ENCODE results near the gene MYRF.
A peak's percentile ranks its signal among the peaks of the same experiment; 100 is the strongest.

Gene MYRF

GRCh38 chr11:61743486-61744095 lies 8.8 kb upstream of the MYRF start:
- no peak overlapping the region for H3K4me3 ChIP-seq (ENCODE audit: low read depth, low read length)
- no peak for TF ChIP-seq CTCF (IDR thresholded peaks at IDR 0.05; ENCODE audit: low read depth, low read length)
- in situ Hi-C loops (cut with HindIII; ENCODE audit: low sequenced_read_pairs): no loop called here
- no peak for DNase-seq (ENCODE audit: low read depth, low spot score)

DNA sequence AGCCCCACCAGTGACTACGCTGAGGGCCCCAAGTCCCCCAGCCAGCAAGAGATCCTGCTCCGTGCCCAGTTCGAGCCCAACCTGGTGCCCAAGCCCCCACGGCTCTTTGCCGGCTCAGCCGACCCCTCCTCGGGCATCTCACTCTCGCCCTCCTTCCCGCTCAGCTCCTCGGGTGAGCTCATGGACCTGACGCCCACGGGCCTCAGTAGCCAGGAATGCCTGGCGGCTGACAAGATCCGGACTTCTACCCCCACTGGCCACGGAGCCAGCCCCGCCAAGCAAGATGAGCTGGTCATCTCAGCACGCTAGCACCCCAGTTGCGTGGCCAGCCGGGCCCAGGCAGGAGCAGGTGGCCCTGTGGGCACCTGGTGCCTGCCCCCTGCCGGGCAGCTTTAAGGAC lies 8.3 kb upstream of the MYRF start:
- no peak for TF ChIP-seq CTCF (IDR thresholded peaks at IDR 0.05; ENCODE audit: low read depth, low read length)
- DNase-seq (ENCODE audit: low read depth, low spot score): no peak
- in situ Hi-C loops (cut with HindIII; ENCODE audit: low sequenced_read_pairs): no loop called here
- no peak overlapping the region for H3K4me3 ChIP-seq (ENCODE audit: low read depth, low read length)

GRCh38 chr11:61744609-61745156 lies 7.8 kb upstream of the MYRF start:
- DNase-seq (ENCODE audit: low read depth, low spot score): no peak
- no peak overlapping the region for H3K4me3 ChIP-seq (ENCODE audit: low read depth, low read length)
- TF ChIP-seq CTCF (IDR thresholded peaks at IDR 0.05; ENCODE audit: low read depth, low read length): no peak
- in situ Hi-C loops (cut with HindIII; ENCODE audit: low sequenced_read_pairs): no loop called here

DNA sequence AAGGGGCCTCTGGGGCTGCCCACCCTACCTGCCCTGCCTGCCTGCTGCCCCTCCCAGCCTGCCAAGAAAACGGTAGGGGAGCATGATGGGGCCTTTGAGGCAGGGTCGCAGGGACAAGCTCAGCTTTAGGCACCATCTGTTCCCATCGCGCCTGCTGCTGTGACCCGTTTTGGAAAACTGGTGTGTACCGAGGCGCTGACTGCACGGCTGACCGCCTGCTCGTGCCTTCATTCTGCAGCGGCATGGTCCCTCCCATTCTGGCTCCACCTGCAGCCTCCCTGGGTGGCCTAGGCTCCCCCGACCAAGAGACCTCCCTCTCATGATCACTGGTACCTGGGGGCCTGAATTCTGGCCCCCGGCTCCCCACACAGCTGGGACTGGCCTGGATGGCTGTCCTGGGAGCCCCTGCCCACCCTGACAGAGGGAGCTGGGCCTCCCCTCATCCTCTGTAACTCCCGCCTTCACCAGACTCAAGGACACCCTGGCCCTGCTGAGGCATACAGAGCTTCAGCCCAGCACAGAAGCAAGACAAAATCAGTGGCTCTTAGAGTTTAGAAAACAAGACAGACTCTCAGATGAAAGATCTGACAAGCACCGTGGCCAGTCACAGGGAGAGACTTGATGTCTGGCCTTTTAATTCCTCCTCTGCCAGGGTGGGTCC lies 6.5 kb upstream of the MYRF start:
- in situ Hi-C loops (cut with HindIII; ENCODE audit: low sequenced_read_pairs): no loop called here
- no peak overlapping the region for H3K4me3 ChIP-seq (ENCODE audit: low read depth, low read length)
- TF ChIP-seq CTCF (IDR thresholded peaks at IDR 0.05; ENCODE audit: low read depth, low read length): no peak
- DNase-seq (ENCODE audit: low read depth, low spot score): no peak

DNA sequence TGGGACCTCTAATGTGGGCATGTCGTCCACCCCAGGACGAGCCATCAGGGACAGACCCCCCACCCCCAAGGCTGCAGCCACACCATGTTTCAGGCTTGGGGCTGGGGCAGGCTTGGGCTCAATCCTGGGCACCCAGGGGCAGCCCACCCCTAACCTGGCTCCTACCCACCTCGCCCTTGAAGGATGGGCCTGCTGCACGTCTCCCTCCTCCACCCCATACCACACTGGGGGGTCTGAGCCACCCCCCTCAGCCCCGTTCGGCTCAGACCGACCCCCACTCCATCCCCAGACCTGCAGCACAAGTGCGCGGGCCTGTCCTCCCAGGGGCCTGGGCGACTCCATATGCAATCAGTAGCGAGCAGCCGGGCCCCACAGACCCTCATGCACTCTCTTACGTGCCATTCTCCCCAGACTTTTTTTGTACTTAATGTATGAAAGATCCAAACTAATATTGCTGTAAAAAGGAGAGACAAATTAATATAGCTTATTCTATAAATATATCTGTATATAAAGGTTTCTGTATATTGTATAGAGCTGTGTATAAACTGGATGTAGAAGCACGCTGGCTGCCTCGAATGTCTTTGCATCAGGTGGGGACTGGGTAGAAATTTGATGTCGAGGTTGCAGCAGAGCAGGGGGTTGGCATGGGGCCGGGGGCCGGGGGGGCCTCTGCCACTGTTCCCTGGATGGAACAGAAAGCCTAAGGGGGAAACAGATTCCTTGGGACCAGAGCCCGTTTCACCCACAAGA lies 5.8 kb upstream of the MYRF start:
- TF ChIP-seq CTCF (IDR thresholded peaks at IDR 0.05; ENCODE audit: low read depth, low read length): no peak
- no peak for DNase-seq (ENCODE audit: low read depth, low spot score)
- H3K4me3 ChIP-seq (ENCODE audit: low read depth, low read length): no peak overlapping the region
- in situ Hi-C loops (cut with HindIII; ENCODE audit: low sequenced_read_pairs): no loop called here

GRCh38 chr11:61747192-61747966 lies 5.1 kb upstream of the MYRF start:
- peak; percentile 97 for TF ChIP-seq CTCF (IDR thresholded peaks at IDR 0.05; ENCODE audit: low read depth, low read length)
- peak; percentile 56 for DNase-seq (ENCODE audit: low read depth, low spot score)
- no peak overlapping the region for H3K4me3 ChIP-seq (ENCODE audit: low read depth, low read length)
- in situ Hi-C loops (cut with HindIII; ENCODE audit: low sequenced_read_pairs): no loop called here

All from astrocyte of the spinal cord (primary cell).